NCI-H1105 (cell line): ENCODE measurements around the gene HDAC4.
A peak's percentile ranks its signal among the peaks of the same experiment; 100 is the strongest.

Experiments
- DNase-seq: peaks from one replicate; lab custom pipeline; 2025; lab: John Stamatoyannopoulos, UW

The HDAC4 gene

DNA sequence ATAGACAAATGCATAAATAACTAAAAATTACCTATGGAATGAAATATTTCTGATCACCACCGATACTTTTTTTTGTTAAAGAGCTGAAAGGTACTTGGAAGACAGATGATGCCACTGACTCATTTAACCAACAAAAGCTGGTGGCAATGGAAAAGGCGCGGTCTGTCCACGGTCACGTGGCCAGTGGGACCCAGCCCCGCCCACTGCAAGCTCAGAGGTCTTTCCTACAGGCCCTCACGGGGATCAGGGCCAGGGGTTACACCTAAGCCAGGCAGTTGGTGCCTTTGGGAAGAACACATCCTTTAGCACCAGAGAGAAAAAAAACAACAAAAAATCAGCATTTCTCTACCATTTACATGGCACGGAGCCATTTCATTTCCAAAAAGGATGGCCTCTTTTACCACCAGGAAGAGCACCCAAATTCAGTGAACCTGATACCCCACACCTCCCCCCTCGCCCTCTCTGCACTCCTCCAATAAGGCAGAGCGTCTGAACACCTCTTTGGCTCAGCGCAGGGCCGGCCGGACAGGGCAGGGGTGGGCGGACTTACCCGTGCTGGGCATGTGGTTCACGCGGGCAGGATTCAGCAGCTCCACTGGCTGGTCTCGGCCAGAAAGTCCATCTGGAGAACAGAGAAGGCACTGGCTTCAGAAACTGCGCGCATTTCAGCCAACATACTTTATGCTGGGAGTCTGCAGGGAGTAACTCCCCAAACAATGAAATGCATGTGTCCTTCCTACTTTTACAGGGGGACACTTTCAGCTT lies 164.6 kb downstream of the HDAC4 start:
- no peak for DNase-seq

DNA sequence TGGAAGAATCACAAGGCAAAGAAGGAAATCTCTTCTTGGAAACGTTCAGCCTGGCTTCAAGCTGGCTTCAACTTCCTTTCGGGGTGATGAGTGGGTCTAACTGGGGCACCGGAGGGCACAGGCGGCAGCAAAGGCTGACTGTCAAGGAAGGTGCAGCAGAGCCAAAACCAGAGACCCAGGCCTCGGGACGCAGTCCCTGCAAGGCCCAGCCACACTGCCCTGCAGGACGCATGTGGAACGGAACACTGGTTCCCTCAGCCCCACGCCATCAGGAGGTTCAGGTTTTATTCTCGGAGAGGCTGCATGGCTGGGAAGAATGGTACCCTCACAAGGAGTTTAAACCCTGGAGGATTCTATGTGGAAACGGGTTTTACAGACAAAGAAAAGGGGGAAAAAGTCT lies 165.5 kb downstream of the HDAC4 start:
- no peak for DNase-seq

DNA sequence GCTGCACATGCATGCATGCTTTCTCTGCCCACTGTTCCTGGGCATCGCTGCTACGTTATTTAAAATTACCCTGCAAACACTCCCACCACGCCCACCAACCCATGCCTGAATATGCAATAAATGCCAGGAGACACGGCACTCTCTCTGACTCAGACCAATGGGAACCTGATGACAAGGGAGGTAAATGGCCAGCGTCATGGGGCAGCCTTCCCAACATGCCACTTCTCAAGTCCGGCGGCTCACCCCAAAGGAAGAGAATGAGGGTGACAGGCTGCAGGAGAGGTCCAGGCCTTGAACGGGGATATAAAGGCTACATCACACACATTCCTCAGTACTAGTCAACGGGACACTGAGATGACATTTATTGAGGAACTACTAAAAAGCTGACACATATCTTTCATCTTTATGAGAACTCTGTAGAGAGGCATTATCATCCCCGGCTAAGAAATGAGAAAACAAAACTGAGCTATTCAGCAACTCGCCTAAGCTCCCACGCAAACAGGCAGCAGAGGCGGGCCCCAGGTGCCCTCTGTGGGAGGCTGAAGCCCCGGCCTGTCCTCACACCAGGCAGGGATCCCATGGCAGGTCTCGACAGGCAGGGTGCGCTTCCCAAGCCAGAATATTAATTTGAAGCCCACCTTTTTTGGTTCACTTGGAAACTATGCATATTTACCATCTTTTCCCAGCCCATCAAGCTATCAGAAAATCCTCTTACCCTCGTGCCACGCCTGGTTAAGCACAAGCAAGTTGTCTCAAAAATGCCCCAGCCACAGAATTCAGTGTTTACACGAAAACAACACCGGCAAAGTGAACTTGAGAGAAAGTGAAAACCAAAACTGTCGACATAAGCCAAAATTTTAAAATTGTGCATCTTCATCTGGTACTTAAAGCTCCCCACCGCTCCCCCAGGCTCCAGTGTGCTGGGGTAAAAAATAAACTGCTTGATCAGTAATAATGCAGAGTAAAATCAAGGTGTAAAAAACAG lies 166.3 kb downstream of the HDAC4 start:
- DNase-seq = no peak

DNA sequence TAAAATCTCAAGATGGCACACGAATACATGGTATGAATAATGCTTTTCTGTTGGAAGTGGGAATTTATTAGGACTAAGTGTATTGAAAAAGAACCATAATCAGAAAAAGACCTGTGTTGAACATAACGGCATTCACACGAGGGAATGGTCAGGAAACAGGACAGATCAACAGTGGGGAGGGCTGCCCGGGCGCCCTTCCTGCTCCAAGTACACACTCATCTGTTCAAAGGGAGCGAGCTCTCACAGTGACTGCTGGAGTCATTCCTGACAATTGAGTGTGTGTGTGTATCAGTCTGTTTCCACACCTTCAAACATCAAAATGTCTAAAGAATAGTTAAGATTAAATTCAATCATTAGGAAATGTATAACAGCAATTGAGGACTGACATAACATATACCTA lies 167.2 kb downstream of the HDAC4 start:
- no peak for DNase-seq

DNA sequence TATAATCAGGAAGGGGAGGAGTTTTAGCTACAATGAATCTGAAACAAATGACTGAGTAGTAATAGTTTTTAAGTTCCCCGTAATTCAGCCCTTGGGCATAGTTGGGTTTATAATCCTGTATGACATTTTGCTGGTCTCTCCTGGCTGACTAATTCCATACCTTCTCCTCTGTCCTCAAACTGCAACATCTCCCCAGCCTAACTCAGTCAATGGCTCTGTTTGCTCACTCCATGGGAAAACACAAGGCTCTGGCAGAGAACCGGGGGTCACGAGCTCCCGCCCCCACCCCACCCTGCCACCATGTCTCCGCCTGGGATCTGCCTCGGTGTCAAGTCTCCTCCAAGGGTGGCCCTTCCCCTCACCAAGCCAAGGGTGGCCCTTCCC lies 168.6 kb downstream of the HDAC4 start:
- DNase-seq = no peak

DNA sequence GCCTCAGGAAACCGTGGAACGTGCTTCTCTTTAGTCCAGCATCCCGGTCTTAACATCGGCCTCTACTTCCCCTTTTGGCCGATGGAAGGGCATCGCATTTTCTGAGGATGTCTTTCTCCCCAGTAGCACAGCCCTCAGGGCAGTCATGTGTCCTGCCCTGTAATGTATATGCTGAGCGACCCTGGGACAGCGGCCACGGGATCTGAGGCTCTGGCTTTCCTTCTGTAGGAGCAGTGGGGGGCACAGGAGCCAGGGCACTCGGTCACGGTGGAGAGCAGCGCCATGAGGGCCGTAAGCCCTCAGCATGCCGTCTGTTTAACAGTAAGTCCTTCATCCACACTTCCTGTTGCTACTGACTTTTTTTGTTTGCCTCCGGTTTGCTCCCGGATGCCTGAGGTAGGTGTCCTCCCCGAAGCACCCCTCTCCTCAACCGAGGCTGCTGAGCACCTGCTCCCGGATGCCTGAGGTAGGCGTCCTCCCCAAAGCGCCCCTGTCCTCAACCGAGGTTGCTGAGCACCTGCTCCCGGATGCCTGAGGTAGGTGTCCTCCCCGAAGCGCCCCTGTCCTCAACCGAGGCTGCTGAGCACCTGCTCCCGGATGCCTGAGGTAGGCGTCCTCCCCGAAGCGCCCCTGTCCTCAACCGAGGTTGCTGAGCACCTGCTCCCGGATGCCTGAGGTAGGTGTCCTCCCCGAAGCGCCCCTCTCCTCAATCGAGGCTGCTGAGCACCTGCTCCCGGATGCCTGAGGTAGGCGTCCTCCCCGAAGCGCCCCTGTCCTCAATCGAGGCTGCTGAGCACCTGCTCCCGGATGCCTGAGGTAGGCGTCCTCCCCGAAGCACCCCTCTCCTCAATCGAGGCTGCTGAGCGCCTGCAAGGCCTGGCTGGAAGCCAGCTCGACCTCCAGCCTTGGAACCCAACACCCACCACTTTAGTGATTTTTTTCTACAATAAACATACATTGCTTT lies 169.3 kb downstream of the HDAC4 start:
- peak; percentile 18 for DNase-seq

DNA sequence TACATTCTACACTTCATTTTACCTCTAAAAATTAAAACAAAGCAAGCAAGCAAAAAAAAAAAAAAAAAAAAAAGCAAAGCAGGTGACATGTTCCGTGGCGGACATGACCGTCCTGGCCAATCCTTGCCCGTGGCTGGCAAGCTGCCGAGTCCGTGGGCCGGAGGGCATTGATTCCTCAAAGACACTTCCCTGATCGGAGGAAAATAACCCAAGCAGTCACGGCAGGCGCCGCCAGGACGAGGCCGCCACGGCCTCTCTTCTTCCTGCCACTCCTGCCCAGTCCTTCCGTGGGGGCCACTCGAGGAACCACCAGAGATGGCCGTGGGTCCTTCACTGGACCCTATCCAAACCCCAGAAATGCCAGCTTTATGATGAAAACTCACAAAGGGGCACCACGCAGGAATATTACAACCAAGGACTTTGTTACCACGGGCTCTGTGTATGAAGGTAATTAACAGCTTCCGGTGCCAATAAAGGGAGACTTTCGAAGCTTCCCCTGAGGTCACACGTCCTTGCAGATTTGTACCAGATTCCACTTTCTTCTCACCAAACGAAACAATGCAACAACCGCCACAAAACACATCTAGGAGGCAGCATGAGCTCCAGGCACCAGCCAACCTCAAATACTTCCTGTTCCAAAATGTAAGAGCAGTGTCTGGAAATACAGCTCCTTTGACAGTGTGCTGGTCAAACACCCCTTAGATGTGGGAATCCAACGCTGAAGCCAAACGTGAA lies 170.3 kb downstream of the HDAC4 start:
- DNase-seq = no peak

DNA sequence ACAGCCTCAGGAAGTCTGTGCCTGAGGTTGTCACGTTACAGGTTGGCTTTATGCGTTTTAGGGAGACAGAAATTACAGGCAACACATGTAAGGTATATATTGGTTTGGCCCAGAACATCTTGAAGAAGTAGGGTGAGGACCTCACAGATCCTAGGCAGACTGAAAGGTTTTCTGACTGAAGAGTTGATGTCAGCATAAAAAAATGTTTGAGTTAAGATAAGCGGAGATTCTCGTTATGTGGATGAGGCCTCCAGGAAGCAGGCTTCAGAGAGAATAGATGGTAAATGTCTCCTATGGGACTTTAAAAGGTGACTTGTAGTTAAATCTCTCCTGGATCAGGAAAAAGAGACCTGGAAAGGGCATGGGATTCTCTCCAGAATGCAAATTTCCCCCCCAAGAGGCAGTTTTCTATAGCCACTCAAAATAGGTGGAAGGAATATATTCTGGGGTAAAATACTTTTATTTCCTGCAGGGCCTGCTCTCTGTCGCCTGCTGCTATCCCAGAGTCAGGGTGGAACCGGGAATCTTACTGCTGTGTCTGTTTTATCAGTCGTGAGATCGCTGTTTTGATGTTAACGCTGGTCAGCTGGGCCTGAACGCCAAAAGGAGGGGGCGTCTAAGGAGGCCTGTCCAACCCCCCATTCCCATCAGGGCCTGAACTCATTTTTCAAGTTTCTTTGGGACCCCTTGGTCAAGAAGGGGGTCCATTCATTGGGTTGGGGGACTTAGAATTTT lies 171.1 kb downstream of the HDAC4 start:
- DNase-seq = no peak

DNA sequence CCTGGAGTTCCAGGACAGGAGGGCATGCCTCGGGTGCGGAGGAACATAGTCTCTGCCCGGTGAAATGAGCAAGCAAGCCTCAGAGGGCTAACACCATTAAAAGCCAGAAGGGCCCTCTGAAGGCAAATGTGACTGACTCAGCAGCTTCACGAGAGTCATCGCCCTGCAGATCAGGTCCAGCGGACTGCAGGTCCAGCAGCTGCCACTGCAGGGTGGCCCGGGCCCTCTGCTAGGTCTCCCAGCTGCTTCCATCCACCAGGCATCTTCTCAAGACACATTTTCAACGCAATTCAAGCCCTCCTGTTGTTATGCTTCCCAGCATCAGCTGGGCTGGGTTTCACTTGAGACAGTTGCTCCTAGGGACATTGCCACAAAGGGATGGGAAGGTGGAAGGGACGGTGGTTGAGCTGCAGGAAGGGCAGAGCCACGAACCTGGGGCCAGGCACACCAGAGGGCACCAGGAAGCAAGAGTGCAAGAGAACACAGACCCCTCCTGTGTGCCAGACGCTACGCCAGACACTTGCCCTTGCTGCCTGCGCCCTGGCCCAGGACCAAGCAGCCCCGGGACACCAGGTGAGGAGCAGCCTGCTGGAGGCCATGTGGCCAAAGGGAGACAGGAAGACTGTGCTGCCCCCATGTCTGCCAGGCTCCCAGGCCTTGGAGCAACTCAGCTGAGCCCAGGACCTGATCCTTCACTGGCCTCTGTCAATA lies 173.0 kb downstream of the HDAC4 start:
- DNase-seq = peak; percentile 17

DNA sequence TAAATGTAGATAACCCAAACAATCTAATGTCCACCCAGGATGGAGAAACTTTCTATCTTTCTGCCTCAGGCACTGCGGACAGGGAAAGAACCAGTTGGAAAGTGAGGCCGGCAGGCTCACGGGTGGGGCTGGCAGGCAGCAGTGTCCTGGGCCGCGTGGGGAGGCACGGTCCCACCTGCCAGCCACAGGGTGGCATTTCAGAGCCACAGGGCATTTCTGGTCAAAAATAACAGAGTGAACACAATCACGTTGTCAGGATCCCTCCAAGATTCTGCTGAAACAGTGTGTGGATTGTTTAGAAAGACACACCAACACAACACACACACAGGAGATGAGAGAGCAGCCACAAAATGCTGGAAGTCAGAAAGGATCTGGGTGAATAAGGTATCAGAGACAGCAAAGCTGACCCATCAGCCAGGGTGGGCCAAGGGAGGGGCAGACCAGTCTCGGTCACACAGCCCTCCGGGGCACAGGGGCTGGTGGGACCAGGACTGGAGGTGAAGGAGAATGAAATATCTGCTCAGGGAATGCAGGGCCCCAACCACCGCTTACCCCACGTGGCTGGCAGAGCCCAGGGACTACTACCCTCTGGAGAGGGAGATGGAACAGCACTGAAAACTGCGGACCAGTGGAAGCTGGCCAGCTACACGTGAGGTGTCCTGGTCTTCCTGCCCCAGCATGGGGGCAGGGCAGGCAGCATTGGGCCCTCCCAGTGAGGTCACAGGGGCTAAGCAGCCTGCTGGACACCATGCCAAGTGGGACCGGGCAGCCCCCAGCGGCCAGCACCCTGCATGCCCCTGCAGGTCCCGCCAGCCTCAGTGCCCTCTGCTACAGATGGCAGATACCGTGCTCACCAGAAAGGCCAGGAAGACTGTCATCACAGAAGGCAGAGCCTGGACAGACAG lies 173.9 kb downstream of the HDAC4 start:
- DNase-seq = no peak

DNA sequence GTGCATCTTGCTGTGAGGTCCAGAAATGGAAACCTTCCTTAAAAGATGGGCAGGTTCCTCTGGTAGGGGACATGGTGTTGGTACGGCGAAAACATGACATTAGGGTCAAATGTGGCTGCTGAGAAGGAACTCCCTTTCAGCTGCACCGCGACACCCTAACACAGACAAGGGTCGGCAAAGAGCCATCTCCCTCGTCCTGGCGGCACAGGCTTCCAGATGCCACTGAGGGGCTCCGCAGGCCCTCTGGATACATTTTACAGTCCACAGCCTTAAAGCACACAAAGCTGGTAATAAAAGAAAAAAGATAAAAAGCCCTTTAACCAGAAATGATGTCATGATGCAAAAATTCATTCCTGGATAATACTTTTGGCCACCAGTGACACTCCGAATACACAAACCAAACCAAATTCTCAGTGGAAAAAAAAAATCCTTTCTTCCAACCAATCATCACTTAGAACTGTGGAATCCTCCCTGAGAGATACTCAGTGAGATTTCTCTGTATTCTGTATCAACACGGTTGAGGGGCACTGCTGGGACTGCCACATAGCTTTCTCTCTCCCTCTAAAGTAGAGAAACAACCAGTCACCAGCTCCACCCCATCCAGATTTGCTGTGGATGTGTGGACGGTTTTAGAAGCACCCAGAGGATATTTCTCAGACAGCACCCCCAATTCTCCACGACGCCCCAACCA lies 174.8 kb downstream of the HDAC4 start:
- no peak for DNase-seq

DNA sequence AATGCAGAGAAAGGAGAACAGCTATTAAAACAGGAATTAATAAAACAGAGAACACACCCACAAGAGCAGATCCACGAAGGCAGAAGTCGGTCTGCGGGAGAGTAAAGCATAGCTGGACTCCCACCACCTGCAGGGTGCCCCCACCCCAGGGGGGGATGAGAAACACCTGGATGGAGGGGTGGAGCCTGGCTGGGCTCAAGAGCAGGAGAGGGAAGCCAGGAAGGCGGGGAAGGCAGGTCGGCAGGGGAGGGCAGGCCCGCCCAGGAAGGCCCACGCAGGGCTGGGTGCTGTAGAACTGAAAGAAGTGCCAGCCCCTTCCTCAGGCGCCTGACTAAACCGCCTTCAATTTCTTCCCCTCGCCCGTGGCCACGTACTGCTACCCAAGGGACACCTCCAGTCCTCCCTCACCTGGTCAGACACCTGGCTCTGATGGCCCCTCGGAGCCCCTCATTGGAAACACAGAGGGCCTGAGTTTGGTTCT lies 175.4 kb downstream of the HDAC4 start:
- DNase-seq = no peak

DNA sequence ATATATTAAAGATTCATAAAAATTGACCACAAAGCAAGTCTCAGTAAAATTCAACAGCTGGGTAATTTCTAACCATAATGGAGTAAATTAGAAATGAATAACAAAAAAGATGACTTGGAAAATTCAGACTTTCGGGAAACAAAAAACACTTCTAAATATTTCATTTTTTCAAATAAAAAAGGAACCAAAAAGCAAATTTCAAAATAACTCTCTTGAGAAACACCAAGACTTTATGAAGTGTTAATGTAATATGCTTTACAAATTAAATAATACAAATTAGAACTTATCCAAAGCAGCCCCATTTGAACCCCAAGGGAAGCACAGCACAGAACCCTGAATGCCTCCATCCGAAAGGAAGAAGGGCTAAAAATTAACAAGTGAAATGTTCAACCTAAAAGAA lies 175.9 kb downstream of the HDAC4 start:
- no peak for DNase-seq

DNA sequence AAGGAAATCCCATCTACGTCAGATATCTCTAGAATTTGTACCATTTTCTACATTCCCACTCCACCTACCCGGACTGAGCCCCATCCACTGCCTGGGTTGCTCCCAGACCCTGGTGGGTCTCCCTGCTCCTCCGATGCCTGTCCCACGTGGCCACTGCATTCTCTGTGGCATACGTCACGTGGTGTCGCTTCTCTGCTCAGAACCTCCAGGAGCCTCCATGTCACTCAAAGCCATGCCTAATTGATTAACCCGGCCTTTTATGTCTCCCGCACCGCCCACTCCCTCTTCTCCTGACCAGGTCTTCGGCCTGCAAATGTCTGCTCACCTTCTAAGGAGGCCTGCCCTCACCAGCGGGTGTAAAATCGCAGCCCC lies 176.6 kb downstream of the HDAC4 start:
- no peak for DNase-seq

DNA sequence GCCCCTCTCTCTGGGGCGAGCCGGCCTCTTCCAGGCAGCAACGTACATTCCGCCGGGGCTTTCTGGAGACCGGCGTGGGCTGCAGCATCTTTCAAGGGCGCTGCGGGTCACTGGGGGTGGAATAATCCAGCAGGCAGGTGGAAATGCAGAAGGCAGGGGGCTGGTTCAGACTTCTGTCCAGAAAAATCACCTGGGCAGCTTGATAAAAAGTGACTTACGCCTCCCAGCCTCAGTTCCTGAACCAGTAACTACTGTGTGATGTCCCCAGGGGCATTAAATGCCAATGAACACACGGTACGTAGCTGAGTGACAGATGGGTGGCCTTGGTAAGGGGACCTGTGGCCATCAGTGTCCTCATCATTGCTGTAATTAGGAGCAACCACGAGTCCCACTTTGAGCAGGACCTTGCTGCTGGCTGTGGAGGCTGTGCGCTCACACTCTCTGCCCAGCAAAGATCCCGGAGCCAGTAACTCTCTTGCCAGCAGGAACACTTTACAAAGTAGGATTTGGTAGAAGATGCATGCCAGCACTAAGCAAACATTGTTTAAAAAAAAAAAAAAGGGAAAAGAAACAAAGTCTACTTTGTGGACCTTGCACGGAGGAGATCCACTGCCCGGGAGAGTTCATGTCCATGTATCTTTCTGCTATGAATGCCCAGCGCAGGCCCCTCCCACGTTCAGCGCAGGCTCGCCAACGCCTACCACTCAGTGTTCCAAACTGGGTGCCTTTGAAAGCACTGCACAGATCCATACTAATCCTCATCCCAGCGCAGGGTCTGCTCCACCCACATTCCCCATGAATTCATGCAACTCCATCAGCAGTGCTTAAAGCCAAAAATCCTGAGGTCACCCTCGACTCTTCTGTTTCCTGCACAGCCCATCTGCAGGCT lies 177.3 kb downstream of the HDAC4 start:
- no peak for DNase-seq

DNA sequence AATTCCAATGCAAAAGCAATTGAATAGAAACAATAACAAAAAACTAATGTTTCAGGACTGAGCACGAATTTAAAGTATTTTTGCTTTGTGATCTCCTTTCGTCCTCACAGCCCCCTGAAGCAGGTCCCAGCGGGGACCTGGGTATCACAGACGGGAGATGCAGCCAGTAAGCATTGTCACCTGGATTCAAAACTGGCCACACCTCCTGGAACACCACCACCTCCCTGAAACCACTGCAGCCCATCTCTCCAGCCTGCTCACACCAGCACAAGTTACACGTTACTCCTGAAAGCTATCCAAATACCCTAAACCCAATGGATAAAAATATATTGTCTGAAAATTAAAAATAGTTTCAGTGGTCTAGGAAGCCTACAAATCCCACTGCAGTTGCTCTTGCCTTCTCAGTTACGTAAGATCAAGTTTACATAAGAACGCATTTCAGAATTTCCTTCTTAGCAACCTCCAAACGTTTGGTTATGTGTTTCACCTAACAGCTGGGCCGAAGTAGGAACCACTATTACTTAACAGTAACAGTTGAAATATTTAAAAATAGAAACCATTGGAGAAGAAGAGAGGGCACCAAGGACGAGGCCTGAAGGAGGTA lies 178.0 kb downstream of the HDAC4 start:
- no peak for DNase-seq

DNA sequence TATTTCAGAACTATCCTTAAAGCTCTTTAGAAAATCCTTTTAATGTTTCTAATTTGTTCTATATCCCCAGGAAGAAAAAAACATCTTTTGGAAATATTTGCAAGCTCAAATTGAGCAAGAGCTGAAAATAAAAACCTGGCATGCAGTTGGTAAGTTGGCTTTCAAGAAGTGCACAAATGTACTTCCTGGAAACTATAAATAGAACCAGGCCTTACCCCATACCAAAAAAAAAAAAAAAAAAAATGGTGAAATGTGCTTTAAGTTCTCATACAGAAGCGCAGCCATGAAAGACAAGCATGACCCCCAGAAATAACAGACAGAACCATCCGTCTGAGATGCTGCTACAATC lies 178.5 kb downstream of the HDAC4 start:
- no peak for DNase-seq
